GM12875 (cell line): ENCODE results near the gene PLSCR5.

Experiments
- H3K4me3 ChIP-seq: one replicate; pipeline ENCODE4 v1.5.1; 2011; ENCODE audit warnings: low read depth, low read length, control low read depth
- TF ChIP-seq, protein P1 (sequence below): IDR thresholded peaks from 2 replicates; pipeline ENCODE4 v1.5.1; 2011; ENCODE audit warnings: low read depth, mild to moderate bottlenecking, control low read depth, inconsistent platforms, low read length, moderate library complexity, borderline replicate concordance; ENCODE audit not compliant: insufficient read depth

PLSCR5 gene

DNA sequence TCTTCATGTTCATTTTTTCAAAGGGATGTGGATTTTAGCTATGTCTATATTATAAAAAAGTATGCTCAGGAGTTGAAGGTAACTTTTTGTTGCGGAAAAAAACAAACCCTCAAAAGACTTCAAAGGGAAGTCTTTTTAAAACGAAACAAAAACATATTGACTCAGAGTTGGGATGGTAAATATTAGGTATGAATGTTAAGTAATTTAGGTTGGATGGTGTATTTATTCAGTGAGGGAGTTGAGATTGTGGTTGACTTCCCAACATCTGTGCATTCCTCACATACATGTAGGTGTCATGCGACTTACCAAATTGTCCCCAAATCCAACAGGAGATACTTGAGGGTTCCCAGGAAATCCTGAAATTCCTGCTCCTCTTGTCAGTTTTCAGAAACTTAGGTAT lies 32.7 kb upstream of the PLSCR5 start:
- TF ChIP-seq, protein P1, sequence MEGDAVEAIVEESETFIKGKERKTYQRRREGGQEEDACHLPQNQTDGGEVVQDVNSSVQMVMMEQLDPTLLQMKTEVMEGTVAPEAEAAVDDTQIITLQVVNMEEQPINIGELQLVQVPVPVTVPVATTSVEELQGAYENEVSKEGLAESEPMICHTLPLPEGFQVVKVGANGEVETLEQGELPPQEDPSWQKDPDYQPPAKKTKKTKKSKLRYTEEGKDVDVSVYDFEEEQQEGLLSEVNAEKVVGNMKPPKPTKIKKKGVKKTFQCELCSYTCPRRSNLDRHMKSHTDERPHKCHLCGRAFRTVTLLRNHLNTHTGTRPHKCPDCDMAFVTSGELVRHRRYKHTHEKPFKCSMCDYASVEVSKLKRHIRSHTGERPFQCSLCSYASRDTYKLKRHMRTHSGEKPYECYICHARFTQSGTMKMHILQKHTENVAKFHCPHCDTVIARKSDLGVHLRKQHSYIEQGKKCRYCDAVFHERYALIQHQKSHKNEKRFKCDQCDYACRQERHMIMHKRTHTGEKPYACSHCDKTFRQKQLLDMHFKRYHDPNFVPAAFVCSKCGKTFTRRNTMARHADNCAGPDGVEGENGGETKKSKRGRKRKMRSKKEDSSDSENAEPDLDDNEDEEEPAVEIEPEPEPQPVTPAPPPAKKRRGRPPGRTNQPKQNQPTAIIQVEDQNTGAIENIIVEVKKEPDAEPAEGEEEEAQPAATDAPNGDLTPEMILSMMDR, result no peak
- no peak overlapping the region for H3K4me3 ChIP-seq

DNA sequence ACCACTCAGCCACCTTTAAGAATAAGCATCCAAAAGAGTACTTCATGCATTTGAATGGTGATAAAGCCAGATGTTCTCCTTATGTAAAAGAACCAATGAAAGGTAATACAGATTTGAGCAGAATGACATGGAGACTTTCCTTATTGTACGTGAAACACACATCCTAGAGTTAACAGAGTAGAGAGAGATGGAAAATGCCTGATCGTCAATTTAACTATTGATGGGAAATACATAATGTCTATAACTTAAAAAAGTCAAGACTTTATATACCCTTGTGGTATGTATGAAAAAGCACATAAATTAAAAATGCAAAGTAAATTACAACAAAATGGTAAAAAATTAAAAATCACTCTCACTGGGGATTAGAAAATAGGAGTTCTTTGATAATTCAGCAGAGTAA lies 31.7 kb upstream of the PLSCR5 start:
- TF ChIP-seq, protein P1, result no peak
- no peak overlapping the region for H3K4me3 ChIP-seq

DNA sequence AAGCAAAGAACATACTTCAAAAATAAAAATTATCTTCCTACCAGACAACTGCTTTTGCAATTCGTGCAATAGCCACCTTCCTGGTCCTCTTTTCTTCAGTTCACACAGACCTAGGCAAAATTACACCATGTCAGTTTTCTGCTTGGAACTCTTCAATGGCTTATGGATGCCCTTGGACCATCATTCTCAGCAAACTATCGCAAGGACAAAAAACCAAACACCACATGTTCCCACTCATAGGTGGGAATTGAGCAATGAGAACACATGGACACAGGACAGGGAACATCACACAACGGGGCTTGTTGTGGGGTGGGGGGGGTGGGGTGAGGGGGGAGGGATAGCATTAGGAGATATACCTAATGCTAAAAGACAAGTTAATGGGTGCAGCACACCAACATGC lies 29.2 kb upstream of the PLSCR5 start:
- H3K4me3 ChIP-seq, result no peak overlapping the region
- TF ChIP-seq, protein P1, result no peak

DNA sequence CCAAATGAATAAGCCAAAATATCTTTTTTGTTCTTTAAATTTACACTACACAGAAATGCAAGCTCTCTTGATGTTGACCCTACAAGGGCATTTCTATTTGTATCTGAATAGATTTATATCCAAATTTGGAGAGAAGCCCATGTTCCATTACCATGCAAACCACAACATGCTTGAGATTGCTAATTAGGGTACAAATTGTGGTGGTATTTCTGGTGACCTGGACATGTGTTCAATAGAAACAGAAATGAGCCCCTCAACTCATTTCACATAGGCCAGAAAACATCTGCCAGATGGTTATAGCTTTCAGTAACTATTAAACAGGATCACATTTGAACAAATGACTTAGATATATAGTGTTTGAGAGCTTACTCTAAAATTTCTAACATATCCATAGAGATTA lies 23.5 kb upstream of the PLSCR5 start:
- H3K4me3 ChIP-seq, result no peak overlapping the region
- TF ChIP-seq, protein P1, result no peak

DNA sequence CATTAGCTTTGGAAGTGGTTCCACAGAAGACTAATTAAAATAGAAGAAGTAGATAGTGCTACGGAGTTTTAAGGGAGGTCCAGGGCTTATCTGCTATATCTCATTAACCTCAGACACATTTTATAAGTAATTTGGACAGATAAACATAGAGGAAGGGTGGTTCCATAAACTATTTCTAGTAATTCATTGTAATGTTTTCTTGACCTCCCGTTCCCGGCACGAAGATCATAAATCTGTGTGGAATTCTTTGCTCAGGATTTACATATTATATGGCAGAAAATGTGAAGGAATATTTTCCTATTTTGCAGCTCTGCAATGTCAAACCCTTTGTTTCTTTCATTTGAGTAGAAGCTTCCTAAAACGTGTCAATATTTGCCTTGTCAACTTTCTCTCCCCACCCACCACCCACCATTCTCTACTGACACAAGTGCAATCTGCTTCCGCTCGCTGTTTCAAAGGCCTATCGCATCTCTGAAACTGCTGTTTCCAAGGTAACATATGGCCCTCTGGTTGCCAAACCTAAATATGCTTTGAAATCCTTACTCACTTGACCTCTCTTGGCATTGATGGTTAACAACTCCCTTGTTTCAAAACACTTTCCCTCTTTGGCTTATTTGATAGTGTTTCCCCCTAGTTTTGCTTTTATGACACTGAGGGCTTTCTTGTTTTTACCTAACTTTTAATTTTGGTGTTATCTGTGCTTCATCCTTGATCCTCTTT lies 21.4 kb upstream of the PLSCR5 start:
- TF ChIP-seq, protein P1, result no peak
- no peak overlapping the region for H3K4me3 ChIP-seq

DNA sequence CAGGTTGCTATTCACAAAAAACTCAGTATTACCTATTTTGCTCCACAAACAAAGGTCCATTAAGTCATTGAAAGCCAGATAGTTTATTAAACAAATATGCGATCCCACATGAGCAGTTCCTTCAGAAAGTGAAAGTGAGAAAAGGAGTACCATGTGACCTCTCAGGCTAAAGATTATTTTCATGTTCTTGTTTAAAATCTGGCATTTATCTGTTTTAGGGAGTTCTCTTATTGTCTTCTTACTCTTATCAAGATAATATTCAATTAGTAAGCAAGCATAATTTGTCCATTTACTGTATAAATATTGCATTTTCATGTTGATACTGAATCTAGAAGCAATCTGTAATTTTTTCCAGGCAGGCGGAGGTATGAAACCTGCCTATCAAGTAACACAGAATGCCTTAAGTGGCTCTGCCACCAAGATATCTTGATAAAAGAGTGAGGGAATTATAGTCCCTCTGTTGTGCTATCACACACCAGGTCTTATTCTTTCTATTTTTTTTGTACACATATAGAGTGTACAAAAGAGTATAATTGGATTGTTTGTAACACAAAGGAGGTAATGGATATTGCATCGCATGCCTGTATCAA lies 20.1 kb upstream of the PLSCR5 start:
- TF ChIP-seq, protein P1, result no peak
- H3K4me3 ChIP-seq, result no peak overlapping the region

DNA sequence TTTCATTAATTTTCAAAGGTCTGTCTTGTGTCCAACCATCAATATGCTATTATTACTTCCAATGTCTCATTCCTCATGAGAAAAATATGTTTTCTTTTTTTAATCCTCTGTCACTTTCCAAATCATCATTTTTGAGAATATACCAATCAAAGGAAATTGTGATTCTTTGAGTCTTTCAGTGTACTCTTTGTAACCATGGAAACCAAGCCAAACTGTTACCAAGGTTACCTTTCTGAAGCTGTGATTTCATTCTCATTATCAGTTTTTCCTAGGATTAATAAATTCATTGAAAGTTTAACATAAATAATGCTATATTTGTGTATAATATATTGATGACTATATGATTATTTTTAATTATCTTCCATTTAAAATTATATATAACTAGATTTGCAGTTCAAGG lies 16.6 kb upstream of the PLSCR5 start:
- no peak overlapping the region for H3K4me3 ChIP-seq
- TF ChIP-seq, protein P1, result no peak
